Pancreas (tissue), 10 donors: Measurements from ENCODE around the gene PCDH20. TPM values are rescaled to one million over a fixed set of nuclear protein-coding genes. Genes with fewer than 3 reads are reported as not detected.

Experiments used
- ATAC-seq, 4 donors: fragments of 200-7000 bp; cut with Tn5 transposase; one replicate each; pipeline versions ENCODE4 v1.8.0 to v1.9.1; 2020; ENCODE audit warnings: mild to moderate bottlenecking in 4 of 4, moderate library complexity in 4 of 4
- DNase-seq, 6 donors: peaks; one replicate each; pipeline ENCODE4 v3.0.0-alpha.2; 2020
- FAIRE-seq: peaks from 2 replicates; lab custom pipeline; 2012; peaks lifted over from hg19 to GRCh38; lab: Jason Lieb, UNC
- H3K27ac ChIP-seq, 4 donors: fragments of 200-600 bp; sonication (generic); 1 replicate in 3 of 4; 2 replicates in 1 of 4; pipeline versions ENCODE4 v1.5.0 to v1.8.0; 2020
- H3K27me3 ChIP-seq, 4 donors: fragments of 200-600 bp; one replicate each; pipeline ENCODE4 v1.8.0; 2021
- H3K36me3 ChIP-seq, 3 donors: fragments of 200-600 bp; sonication (generic) in 1 of 3; one replicate each; pipeline versions ENCODE4 v1.5.0 to v1.8.0; 2020 to 2021
- H3K4me1 ChIP-seq, 3 donors: fragments of 200-600 bp; one replicate each; pipeline ENCODE4 v1.8.0; 2021
- H3K4me3 ChIP-seq, 4 donors: fragments of 200-600 bp; sonication (generic) in 2 of 4; one replicate each; pipeline versions ENCODE4 v1.5.0 to v1.8.0; 2020 to 2021
- H3K9me3 ChIP-seq, 4 donors: fragments of 200-600 bp; one replicate each; pipeline ENCODE4 v1.8.0; 2021
- CTCF ChIP-seq, 4 donors: fragments of 200-600 bp; sonication (generic) in 3 of 4; IDR thresholded peaks; one replicate each; pipeline versions ENCODE4 v1.5.0 to v1.8.0; 2021; ENCODE audit warnings: antibody characterized with exemption in 4 of 4
- WGBS, 2 donors: extraction: QIAGEN DNeasy Blood & Tissue Kit; methylation state at CpG; one replicate each; pipeline ENCODE4 v1.1.7; 2013; 5-methylcytosine and 5-hydroxymethylcytosine counted together
- intact Hi-C, 3 donors: fragments of 100-400 bp; cut with DNase I; formaldehyde crosslinking; loops; one replicate each; pipeline versions ENCODE4 v1.11.1 to v1.14.2; 2022
- polyA plus RNA-seq, 2 donors: library from polyadenylated mRNA; stranded (reverse); fragments of 200-250 nt; gene quantifications; one replicate each; pipeline ENCODE4 v1.2.3, GENCODE V29; 2013
- total RNA-seq, 6 donors: library from RNA; stranded (reverse); fragmentation: NEBNext Ultra II Directional in 4 of 6; extraction: Animal tissue kit (Norgen Biotek cat#: 25700) in 4 of 6; gene quantifications; one replicate each; pipeline versions ENCODE4 v1.2.1 to v1.2.4, GENCODE V29; 2021 to 2023
- donor health status: healthy with polysubstance abuse.
- donor health status: DM: no; HTN: no; CAD: no; lungs with moderate emphysema.
- donor health status: DM: no; HTN: no; CAD: no.
- donor health status: control.
- donor health status: control.
- donor health status: Bipolar disorder and iron deficiency.
- donor health status: DM: yes; HTN: yes; CAD: no.
- donor health status: DM: no; HTN: no; CAD: no.
- donor health status: DM: no; HTN: no; CAD: no.
- donor health status: DM: yes; HTN: yes; CAD: no.

The PCDH20 gene
- total and polyA plus RNA-seq, 8 donors, result 0.04 to 0.94 (median 0.30) TPM

- H3K27ac ChIP-seq, result no peak overlapping the region
- WGBS, 2 donors, result 34 to 43% methylated on average over 5 of the region's 5 CpGs
- H3K27me3 ChIP-seq, result peaks cover 0 to 8% (median 3%) of the 10 kb centered on the region in 4 donors
- intact Hi-C loops, result no loop called here
- no peak for DNase-seq
- no peak for ATAC-seq
- no peak for TF ChIP-seq CTCF (IDR thresholded peaks at IDR 0.05)
- no peaks in the 10 kb centered on the region for H3K4me1 ChIP-seq
- no peaks in the 10 kb centered on the region for H3K9me3 ChIP-seq
- no peaks in the 10 kb centered on the region for H3K36me3 ChIP-seq
- H3K4me3 ChIP-seq, result no peak overlapping the region
- FAIRE-seq, result no peak
These were observed 1.5 kb upstream of the PCDH20 start for GRCh38 chr13:61417086-61417570.

GRCh38 chr13:61415058-61415721, 459 bp downstream of the PCDH20 start:
- peak; percentile 53 to 96 (median 92) for ATAC-seq
- peaks cover 0 to 8% (median 3%) of the 10 kb centered on the region in 4 donors for H3K27me3 ChIP-seq
- peak; percentile 6 to 72 (median 30) for DNase-seq
- no peaks in the 10 kb centered on the region for H3K9me3 ChIP-seq
- intact Hi-C loops, result no loop called here
- peak overlapping the region in 3 of 4 donors; percentile 12 to 28 (median 25) for H3K4me3 ChIP-seq
- H3K4me1 ChIP-seq, result no peaks in the 10 kb centered on the region
- no peaks in the 10 kb centered on the region for H3K36me3 ChIP-seq
- 0 to 1% methylated on average over 30 of the region's 30 CpGs for WGBS, 2 donors
- TF ChIP-seq CTCF (IDR thresholded peaks at IDR 0.05), result no peak
- no peak overlapping the region for H3K27ac ChIP-seq
- no peak for FAIRE-seq

GRCh38 chr13:61414686-61415057, 977 bp downstream of the PCDH20 start:
- Histone ChIP-seq H3K27me3 (peaks cover 0 to 8% (median 3%) of the 10 kb centered on the region in 4 donors), H3K36me3 (no peaks in the 10 kb centered on the region), H3K4me3 (peak overlapping the region in 3 of 4 donors; percentile 12 to 28 (median 25)), H3K9me3 (no peaks in the 10 kb centered on the region), H3K4me1 (no peaks in the 10 kb centered on the region), H3K27ac (no peak overlapping the region)
- peak in 1 of 6 donors; percentile 31 for DNase-seq
- FAIRE-seq, result no peak
- no peak for TF ChIP-seq CTCF (IDR thresholded peaks at IDR 0.05)
- 1 to 2% methylated on average over 16 of the region's 16 CpGs for WGBS, 2 donors
- intact Hi-C loops, result no loop called here
- peak in 2 of 4 donors; percentile 22 to 24 for ATAC-seq

GRCh38 chr13:61413572-61414535, 1.8 kb downstream of the PCDH20 start:
- FAIRE-seq, result no peak
- intact Hi-C loops, result no loop called here
- 5% methylated on average over 40 to 41 of the region's 41 CpGs for WGBS, 2 donors
- Histone ChIP-seq H3K36me3 (no peaks in the 10 kb centered on the region), H3K27ac (no peak overlapping the region), H3K4me1 (no peaks in the 10 kb centered on the region), H3K27me3 (peaks cover 0 to 8% (median 3%) of the 10 kb centered on the region in 4 donors), H3K4me3 (peak overlapping the region in 2 of 4 donors; percentile 25 to 28), H3K9me3 (no peaks in the 10 kb centered on the region)
- peak in 2 of 4 donors; percentile 31 to 38 for ATAC-seq
- no peak for TF ChIP-seq CTCF (IDR thresholded peaks at IDR 0.05)
- peak in 2 of 6 donors; percentile 49 to 50 for DNase-seq
